NCI-H1417 treated with DMSO at 0.1 percent for 48 hours (cell line): ENCODE results near the gene ABCC3.

ENCODE experiments used
- DNase-seq: peaks from one replicate; lab custom pipeline; 2025; lab: John Stamatoyannopoulos, UW

The ABCC3 gene

GRCh38 chr17:50737118-50737698 lies 102.5 kb downstream of the ABCC3 start:
- DNase-seq, result no peak

GRCh38 chr17:50739098-50739497 lies 104.4 kb downstream of the ABCC3 start:
- no peak for DNase-seq
